ENCODE data around the gene TTC34. TPM values are rescaled to one million over a fixed set of nuclear protein-coding genes. Genes with fewer than 3 reads are reported as not detected.

TTC34 gene
- total and polyA plus RNA-seq, 10 of the 15 experiments (the other 5 are each of a cell fraction or from before 2014, with no cell fraction given) = 0.03 to 0.49 (median 0.05) TPM; not detected in 2

DNA sequence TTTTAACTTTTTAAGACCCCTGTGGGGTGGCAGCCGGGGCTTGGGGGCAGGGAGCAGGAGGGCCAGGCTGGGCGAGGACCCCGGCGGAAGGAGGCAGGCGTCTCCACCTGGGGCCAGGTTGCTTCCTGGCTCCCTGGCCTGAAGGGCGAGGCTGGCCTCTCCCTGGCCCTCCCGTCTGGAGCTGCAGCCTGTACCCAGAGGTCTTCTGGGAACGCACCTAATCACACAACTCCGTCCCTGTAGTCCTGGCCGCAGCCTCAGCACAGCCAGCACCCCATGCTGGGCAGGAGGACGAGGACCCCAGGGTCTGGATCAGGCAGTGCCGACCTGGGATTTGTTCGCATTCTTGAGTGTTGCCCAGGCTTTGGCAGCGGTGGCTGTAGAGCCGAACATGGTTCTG, 14.1 kb upstream of the TTC34 start:
- H3K79me2 ChIP-seq (ENCODE audit: control insufficient read depth, insufficient read depth, low read length) = no peaks in the 10 kb centered on the region
- no peak overlapping the region for H2AFZ ChIP-seq (ENCODE audit: control insufficient read depth, low read depth, low read length)
- BruUV-seq (replicated peaks) = no TSS peak
- SMC1A ChIA-PET (ENCODE audit: uncharacterized antibody, unreplicated experiment) = no interaction called here
- intact Hi-C loops (cut with micrococcal nuclease; ENCODE audit: unreplicated experiment) = no loop called here
- POLR2A ChIA-PET = no interaction called here
- no peak overlapping the region for H3K4me2 ChIP-seq (ENCODE audit: control insufficient read depth, insufficient read depth)
- no peak overlapping the region for H3K9ac ChIP-seq (ENCODE audit: control insufficient read depth, insufficient read depth, low read length)
- 45% methylated on average over 15 of the region's 15 CpGs for WGBS (ENCODE audit: insufficient coverage, insufficient replicate concordance, low lambda C conversion rate, missing lambda C conversion rate)
- no peaks in the 10 kb centered on the region for H3K27me3 ChIP-seq (replicated peaks in 1 of 2; ENCODE audit: control insufficient read depth in 2 of 2, insufficient read depth in 2 of 2, low read length in 1 of 2)
- RAD21 ChIA-PET (ENCODE audit: unreplicated experiment) = no interaction called here
- CTCF ChIA-PET = interaction anchor here (1.1 kb wide), 1 partner anchor 14 kb away, joined by 3 read pairs; the partner anchor contains the start of gene TTC34
- H3K36me3 ChIP-seq (ENCODE audit: control insufficient read depth in 2 of 2, insufficient read depth in 2 of 2, low read length in 1 of 2) = no peaks in the 10 kb centered on the region
- H3K4me1 ChIP-seq (ENCODE audit: control insufficient read depth, insufficient read depth, low read length) = no peaks in the 10 kb centered on the region
- no peaks in the 10 kb centered on the region; the same call in 2 of the 3 replicates for H3K9me3 ChIP-seq (replicated peaks; ENCODE audit: control insufficient read depth, insufficient read depth, low read length)
- no peak overlapping the region for H3K4me3 ChIP-seq
- no peaks in the 10 kb centered on the region for H4K20me1 ChIP-seq (ENCODE audit: control insufficient read depth, insufficient read depth)
- no peak overlapping the region for H3K27ac ChIP-seq (ENCODE audit: control insufficient read depth, insufficient read depth)
- TF ChIP-seq CHD1 (IDR thresholded peaks at IDR 0.05; ENCODE audit: low read depth, low read length) = no peak
- no peak for TF ChIP-seq POLR2AphosphoS2 (IDR thresholded peaks at IDR 0.05; ENCODE audit: low read depth, low read length)
- TF ChIP-seq YY1 (IDR thresholded peaks at IDR 0.05; ENCODE audit: low read depth, low read length) = no peak
- FAIRE-seq (no peak), DNase-seq (ENCODE audit: low read depth, low spot score) (no peak), ATAC-seq (no peak)
- in situ Hi-C loops (cut with MboI) = loop anchor here (25.0 kb wide), 1 partner anchor 128 kb away; no protein-coding TSS in a partner anchor

DNA sequence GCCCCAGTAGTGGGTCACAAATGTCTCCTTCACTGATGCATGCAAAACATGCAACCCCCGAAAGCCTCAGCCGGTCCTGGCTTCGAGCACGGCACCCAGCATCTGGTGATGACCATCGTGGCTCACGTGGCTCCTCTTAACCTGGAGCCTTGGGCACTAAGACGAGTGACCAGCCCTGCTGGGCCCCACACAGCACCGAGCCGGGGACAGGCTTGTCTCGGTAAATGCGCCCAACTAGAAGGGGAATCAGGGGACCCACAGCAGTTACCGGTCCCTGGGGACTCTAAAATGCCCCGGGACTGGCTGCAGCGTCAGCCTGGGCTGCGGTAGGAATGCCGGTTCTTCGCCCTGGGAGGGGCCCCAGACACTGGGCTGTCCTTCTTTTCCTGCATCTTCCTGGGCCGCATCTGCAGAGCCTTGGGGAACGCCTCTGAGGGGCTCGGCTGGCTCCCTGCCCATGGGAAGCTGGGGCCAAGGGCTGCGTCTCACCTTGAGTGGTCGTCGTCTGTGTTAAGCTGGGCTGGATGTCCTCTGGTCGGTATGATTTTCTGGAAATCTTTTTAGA, 13.1 kb upstream of the TTC34 start:
- BruUV-seq (replicated peaks) = no TSS peak
- Histone ChIP-seq H3K27me3 (replicated peaks in 1 of 2; ENCODE audit: control insufficient read depth in 2 of 2, insufficient read depth in 2 of 2, low read length in 1 of 2) (no peaks in the 10 kb centered on the region), H3K9ac (ENCODE audit: control insufficient read depth, insufficient read depth, low read length) (no peak overlapping the region), H3K4me3 (no peak overlapping the region), H3K4me1 (ENCODE audit: control insufficient read depth, insufficient read depth, low read length) (no peaks in the 10 kb centered on the region), H3K4me2 (ENCODE audit: control insufficient read depth, insufficient read depth) (no peak overlapping the region), H2AFZ (ENCODE audit: control insufficient read depth, low read depth, low read length) (no peak overlapping the region), H3K27ac (ENCODE audit: control insufficient read depth, insufficient read depth) (no peak overlapping the region), H4K20me1 (ENCODE audit: control insufficient read depth, insufficient read depth) (no peaks in the 10 kb centered on the region), H3K9me3 (replicated peaks; ENCODE audit: control insufficient read depth, insufficient read depth, low read length) (no peaks in the 10 kb centered on the region; the same call in 2 of the 3 replicates), H3K79me2 (ENCODE audit: control insufficient read depth, insufficient read depth, low read length) (no peaks in the 10 kb centered on the region), H3K36me3 (ENCODE audit: control insufficient read depth in 2 of 2, insufficient read depth in 2 of 2, low read length in 1 of 2) (no peaks in the 10 kb centered on the region)
- ChIA-PET RAD21 (ENCODE audit: unreplicated experiment) (no interaction called here), POLR2A (no interaction called here), SMC1A (ENCODE audit: uncharacterized antibody, unreplicated experiment) (no interaction called here), CTCF (no interaction called here)
- DNase-seq (ENCODE audit: low read depth, low spot score) (no peak), ATAC-seq (no peak), FAIRE-seq (no peak)
- intact Hi-C loops (cut with micrococcal nuclease; ENCODE audit: unreplicated experiment) = no loop called here
- in situ Hi-C loops (cut with MboI) = loop anchor here (25.0 kb wide), 1 partner anchor 127 kb away; no protein-coding TSS in a partner anchor
- WGBS (ENCODE audit: insufficient coverage, insufficient replicate concordance, low lambda C conversion rate, missing lambda C conversion rate) = 60% methylated on average over 24 of the region's 24 CpGs
- no peak for TF ChIP-seq SREBF2 (IDR thresholded peaks at IDR 0.05; ENCODE audit: low read length)
- TF ChIP-seq, protein P1, sequence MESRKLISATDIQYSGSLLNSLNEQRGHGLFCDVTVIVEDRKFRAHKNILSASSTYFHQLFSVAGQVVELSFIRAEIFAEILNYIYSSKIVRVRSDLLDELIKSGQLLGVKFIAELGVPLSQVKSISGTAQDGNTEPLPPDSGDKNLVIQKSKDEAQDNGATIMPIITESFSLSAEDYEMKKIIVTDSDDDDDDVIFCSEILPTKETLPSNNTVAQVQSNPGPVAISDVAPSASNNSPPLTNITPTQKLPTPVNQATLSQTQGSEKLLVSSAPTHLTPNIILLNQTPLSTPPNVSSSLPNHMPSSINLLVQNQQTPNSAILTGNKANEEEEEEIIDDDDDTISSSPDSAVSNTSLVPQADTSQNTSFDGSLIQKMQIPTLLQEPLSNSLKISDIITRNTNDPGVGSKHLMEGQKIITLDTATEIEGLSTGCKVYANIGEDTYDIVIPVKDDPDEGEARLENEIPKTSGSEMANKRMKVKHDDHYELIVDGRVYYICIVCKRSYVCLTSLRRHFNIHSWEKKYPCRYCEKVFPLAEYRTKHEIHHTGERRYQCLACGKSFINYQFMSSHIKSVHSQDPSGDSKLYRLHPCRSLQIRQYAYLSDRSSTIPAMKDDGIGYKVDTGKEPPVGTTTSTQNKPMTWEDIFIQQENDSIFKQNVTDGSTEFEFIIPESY (IDR thresholded peaks at IDR 0.05) = no peak
- no peak for TF ChIP-seq GABPA (IDR thresholded peaks at IDR 0.05; ENCODE audit: low read depth)
- TF ChIP-seq RUNX3 (IDR thresholded peaks at IDR 0.05; ENCODE audit: low read length) = no peak
- TF ChIP-seq BCL11A (IDR thresholded peaks at IDR 0.05; ENCODE audit: low read depth, low read length) = no peak
- TF ChIP-seq EP300 (IDR thresholded peaks at IDR 0.05; ENCODE audit: borderline replicate concordance in 1 of 2, control insufficient read depth in 1 of 2, low read depth in 2 of 2, low read length in 2 of 2) = no peak
- TF ChIP-seq SREBF1 (IDR thresholded peaks at IDR 0.05; ENCODE audit: low read length) = no peak
- TF ChIP-seq, protein P2, sequence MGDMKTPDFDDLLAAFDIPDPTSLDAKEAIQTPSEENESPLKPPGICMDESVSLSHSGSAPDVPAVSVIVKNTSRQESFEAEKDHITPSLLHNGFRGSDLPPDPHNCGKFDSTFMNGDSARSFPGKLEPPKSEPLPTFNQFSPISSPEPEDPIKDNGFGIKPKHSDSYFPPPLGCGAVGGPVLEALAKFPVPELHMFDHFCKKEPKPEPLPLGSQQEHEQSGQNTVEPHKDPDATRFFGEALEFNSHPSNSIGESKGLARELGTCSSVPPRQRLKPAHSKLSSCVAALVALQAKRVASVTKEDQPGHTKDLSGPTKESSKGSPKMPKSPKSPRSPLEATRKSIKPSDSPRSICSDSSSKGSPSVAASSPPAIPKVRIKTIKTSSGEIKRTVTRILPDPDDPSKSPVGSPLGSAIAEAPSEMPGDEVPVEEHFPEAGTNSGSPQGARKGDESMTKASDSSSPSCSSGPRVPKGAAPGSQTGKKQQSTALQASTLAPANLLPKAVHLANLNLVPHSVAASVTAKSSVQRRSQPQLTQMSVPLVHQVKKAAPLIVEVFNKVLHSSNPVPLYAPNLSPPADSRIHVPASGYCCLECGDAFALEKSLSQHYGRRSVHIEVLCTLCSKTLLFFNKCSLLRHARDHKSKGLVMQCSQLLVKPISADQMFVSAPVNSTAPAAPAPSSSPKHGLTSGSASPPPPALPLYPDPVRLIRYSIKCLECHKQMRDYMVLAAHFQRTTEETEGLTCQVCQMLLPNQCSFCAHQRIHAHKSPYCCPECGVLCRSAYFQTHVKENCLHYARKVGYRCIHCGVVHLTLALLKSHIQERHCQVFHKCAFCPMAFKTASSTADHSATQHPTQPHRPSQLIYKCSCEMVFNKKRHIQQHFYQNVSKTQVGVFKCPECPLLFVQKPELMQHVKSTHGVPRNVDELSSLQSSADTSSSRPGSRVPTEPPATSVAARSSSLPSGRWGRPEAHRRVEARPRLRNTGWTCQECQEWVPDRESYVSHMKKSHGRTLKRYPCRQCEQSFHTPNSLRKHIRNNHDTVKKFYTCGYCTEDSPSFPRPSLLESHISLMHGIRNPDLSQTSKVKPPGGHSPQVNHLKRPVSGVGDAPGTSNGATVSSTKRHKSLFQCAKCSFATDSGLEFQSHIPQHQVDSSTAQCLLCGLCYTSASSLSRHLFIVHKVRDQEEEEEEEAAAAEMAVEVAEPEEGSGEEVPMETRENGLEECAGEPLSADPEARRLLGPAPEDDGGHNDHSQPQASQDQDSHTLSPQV (IDR thresholded peaks at IDR 0.05) = no peak

Data from GM12878 (cell line).